Type B pancreatic cell (in vitro differentiated cells): ENCODE measurements around the gene MACC1. TPM values are rescaled to one million over a fixed set of nuclear protein-coding genes. Genes with fewer than 3 reads are reported as not detected.

Source experiments
- DNase-seq: peaks from one replicate; pipeline ENCODE4 v3.0.0; 2021; ENCODE audit warnings: mixed read lengths; ENCODE audit not compliant: unreplicated experiment; ENCODE audit errors: extremely low spot score
- H3K27ac Mint-ChIP-seq: 2 replicates; pipeline ENCODE4 v1.8.0; 2021; ENCODE audit warnings: mild to moderate bottlenecking, mixed read lengths
- H3K27me3 Mint-ChIP-seq: 2 replicates; pipeline ENCODE4 v1.8.0; 2021; ENCODE audit warnings: mixed read lengths
- H3K36me3 Mint-ChIP-seq: 2 replicates; pipeline ENCODE4 v1.8.0; 2021; ENCODE audit warnings: mixed read lengths
- H3K4me1 Mint-ChIP-seq: one replicate; pipeline ENCODE4 v1.8.0; 2021; ENCODE audit warnings: mixed read lengths; ENCODE audit not compliant: unreplicated experiment
- H3K4me3 Mint-ChIP-seq: 2 replicates; pipeline ENCODE4 v1.8.0; 2021; ENCODE audit warnings: mild to moderate bottlenecking, mixed read lengths
- H3K9me3 Mint-ChIP-seq: 2 replicates; pipeline ENCODE4 v1.8.0; 2021; ENCODE audit warnings: mixed read lengths
- total RNA-seq: library from RNA; stranded (reverse); gene quantifications from 2 replicates; pipeline ENCODE4 v1.2.1, GENCODE V29; 2021; ENCODE audit warnings: low replicate concordance
- TF ChIP-seq, protein P1 (sequence below): fragments of 200-600 bp; sonication (generic); conservative IDR thresholded peaks from 2 replicates; pipeline ENCODE4 v1.5.0; 2021; ENCODE audit warnings: antibody characterized with exemption, mild to moderate bottlenecking

Gene MACC1
- total RNA-seq, 1 donor from 2014 or later = 14.8 TPM

DNA sequence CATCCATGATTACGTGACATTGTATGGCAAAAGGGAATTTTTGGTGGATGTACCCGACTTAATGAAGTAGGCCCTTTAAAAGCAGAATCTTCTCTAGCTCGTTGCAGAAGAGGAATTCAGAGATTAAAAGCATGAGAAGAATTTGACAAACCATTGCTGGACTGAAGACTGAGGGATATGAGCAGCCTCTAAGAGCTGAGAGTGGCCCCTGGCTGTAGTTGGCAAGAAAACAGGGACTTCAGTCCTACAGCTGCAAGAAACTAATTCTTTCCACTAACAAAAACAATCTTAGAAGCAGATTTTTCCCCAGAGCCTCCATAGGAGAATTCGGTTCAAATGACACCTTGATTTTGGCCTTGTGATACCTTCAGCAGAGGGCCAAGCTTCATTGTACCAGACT is 34.1 kb downstream of the MACC1 start:
- TF ChIP-seq, protein P1, sequence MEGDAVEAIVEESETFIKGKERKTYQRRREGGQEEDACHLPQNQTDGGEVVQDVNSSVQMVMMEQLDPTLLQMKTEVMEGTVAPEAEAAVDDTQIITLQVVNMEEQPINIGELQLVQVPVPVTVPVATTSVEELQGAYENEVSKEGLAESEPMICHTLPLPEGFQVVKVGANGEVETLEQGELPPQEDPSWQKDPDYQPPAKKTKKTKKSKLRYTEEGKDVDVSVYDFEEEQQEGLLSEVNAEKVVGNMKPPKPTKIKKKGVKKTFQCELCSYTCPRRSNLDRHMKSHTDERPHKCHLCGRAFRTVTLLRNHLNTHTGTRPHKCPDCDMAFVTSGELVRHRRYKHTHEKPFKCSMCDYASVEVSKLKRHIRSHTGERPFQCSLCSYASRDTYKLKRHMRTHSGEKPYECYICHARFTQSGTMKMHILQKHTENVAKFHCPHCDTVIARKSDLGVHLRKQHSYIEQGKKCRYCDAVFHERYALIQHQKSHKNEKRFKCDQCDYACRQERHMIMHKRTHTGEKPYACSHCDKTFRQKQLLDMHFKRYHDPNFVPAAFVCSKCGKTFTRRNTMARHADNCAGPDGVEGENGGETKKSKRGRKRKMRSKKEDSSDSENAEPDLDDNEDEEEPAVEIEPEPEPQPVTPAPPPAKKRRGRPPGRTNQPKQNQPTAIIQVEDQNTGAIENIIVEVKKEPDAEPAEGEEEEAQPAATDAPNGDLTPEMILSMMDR = no peak
- H3K4me1 Mint-ChIP-seq = no peaks in the 10 kb centered on the region
- no peak overlapping the region for H3K27ac Mint-ChIP-seq
- no peaks in the 10 kb centered on the region for H3K9me3 Mint-ChIP-seq
- DNase-seq = no peak
- no peak overlapping the region for H3K4me3 Mint-ChIP-seq
- H3K36me3 Mint-ChIP-seq = no peaks in the 10 kb centered on the region
- no peaks in the 10 kb centered on the region for H3K27me3 Mint-ChIP-seq

DNA sequence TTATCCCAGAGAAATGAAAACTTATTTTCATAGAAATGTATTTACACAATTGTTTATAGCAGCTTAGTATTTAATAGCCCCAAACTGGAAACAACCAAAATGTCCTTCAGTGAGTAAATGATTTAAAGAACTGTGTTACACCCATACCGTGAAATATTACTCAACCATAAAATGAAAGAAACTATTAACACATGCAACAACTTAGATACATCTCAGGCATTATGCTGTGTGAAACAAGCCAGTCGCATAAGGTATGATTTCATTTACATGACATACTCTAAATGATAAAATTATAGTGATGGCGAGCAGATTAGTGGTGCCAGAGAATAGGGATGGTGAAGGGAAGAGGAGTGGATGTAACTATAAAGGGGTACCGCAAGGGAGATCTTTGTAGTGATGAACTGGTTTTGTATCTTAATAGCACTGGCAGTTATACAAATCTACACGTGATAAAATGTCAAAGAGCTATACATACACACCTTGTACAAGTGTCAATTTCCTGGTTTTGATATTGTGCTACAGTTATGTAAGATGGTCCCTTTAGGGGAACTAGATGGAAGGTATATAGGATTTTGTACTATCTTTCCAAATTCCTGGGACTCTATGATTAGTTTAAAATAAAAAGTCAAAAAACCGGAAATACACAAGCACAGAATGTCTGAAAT is 40.5 kb downstream of the MACC1 start:
- H3K27me3 Mint-ChIP-seq = no peaks in the 10 kb centered on the region
- no peak overlapping the region for H3K4me3 Mint-ChIP-seq
- TF ChIP-seq, protein P1 = no peak
- no peaks in the 10 kb centered on the region for H3K9me3 Mint-ChIP-seq
- H3K27ac Mint-ChIP-seq = no peak overlapping the region
- DNase-seq = no peak
- no peaks in the 10 kb centered on the region for H3K4me1 Mint-ChIP-seq
- no peaks in the 10 kb centered on the region for H3K36me3 Mint-ChIP-seq

DNA sequence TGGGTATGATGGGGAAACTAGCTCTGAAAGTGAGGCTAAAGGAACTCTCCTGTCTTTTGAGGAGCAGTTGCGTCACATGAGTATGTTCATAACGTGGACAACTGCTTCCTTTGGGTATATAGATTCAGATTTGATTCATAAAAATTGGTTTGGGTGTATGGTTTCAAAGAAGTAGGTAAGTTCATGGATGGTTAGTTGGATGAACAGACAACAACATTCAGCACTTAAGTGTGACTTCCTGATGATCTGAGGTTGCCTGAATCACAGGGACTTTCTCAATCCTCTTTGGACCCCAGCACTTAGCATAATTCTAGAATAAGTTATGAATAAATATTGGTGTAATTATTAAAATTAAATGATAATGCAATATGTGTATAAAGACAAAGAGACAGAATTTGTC is 43.4 kb downstream of the MACC1 start:
- Mint-ChIP-seq H3K4me3 (no peak overlapping the region), H3K27ac (no peak overlapping the region), H3K9me3 (no peaks in the 10 kb centered on the region), H3K36me3 (peaks cover 3% of the 10 kb centered on the region), H3K27me3 (no peaks in the 10 kb centered on the region), H3K4me1 (no peaks in the 10 kb centered on the region)
- DNase-seq = no peak
- TF ChIP-seq, protein P1 = no peak

DNA sequence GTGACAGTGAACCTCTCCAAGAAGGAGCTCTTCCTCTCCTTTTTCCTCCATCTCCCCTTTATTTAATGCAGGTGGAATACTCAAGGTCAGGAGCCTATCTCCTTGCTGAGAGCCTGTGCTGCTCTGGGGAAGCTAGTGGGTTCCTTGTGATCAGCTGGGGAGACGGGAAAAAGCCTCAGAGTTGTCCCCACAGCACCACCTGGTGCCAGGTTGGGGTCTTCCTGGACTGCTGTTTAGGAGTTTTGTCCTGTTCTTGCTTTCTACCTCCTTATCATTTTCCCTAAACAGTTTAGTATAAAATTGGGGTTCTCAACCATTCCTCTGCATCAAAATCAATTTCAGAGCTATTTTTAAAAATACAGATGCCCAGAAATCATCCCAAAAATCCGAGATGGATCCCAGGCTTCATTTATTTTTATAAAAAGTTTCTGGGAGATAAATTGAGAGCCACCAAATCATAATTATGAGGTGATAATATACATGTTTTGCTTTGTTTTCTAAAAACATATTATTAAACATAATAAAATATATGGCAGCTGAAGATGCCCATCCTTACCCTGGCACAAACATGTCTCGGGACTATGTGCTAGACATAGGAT is 44.3 kb downstream of the MACC1 start:
- TF ChIP-seq, protein P1 = peak; percentile 82
- no peaks in the 10 kb centered on the region for H3K27me3 Mint-ChIP-seq
- no peaks in the 10 kb centered on the region for H3K9me3 Mint-ChIP-seq
- H3K4me3 Mint-ChIP-seq = no peak overlapping the region
- H3K4me1 Mint-ChIP-seq = no peaks in the 10 kb centered on the region
- peaks cover 3% of the 10 kb centered on the region for H3K36me3 Mint-ChIP-seq
- DNase-seq = no peak
- H3K27ac Mint-ChIP-seq = no peak overlapping the region

DNA sequence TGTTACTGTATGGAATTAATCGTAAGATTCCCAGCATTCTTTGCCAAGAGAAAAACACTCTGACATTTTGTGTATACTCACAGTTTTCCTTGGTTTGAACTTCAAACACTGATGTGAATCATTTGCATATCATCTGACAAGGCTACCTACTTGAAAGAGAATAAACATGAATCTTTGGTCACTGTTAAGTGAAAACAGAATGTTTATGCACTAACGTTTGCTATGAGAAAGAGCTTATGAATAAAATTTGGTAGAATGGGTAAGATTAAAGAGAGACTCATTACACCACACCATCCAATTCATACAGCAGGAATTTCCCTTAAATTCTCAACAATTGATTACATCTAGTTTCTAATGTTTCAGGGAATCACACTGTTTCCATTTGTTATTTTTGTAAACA is 46.6 kb downstream of the MACC1 start:
- DNase-seq = no peak
- H3K36me3 Mint-ChIP-seq = peaks cover 3% of the 10 kb centered on the region
- no peaks in the 10 kb centered on the region for H3K4me1 Mint-ChIP-seq
- no peak overlapping the region for H3K27ac Mint-ChIP-seq
- TF ChIP-seq, protein P1 = no peak
- H3K27me3 Mint-ChIP-seq = no peaks in the 10 kb centered on the region
- H3K4me3 Mint-ChIP-seq = no peak overlapping the region
- no peaks in the 10 kb centered on the region for H3K9me3 Mint-ChIP-seq
